GM12872 (cell line): ENCODE measurements around the gene RTL1.
A peak's percentile ranks its signal among the peaks of the same experiment; 100 is the strongest.

Experiments
- CTCF ChIP-seq: IDR thresholded peaks from 3 replicates; pipeline ENCODE4 v1.5.1; 2011; ENCODE audit warnings: low read depth, mild to moderate bottlenecking, low read length, moderate library complexity; ENCODE audit not compliant: insufficient read depth

Gene RTL1

GRCh38 chr14:100902295-100903133, 1.0 kb downstream of the RTL1 start:
- 0 out of 3 replicates have a peak, but pooled peaks have one; percentile 7 for TF ChIP-seq CTCF

GRCh38 chr14:100901391-100902183, 1.9 kb downstream of the RTL1 start:
- TF ChIP-seq CTCF = no peak

- TF ChIP-seq CTCF = peak; percentile 29; the same call in 1 of the 3 replicates
Observed at GRCh38 chr14:100900837-100901390, 2.6 kb downstream of the RTL1 start.

- no peak for TF ChIP-seq CTCF
Observed at GRCh38 chr14:100899884-100900771, 3.4 kb downstream of the RTL1 start.

- TF ChIP-seq CTCF = no peak
Observed at GRCh38 chr14:100898935-100899883, 4.3 kb downstream of the RTL1 start.

- no peak for TF ChIP-seq CTCF
Observed at GRCh38 chr14:100898465-100898864, 5.1 kb downstream of the RTL1 start.
